T-helper 9 cell (primary cell): ENCODE results near the gene UHRF2.
"Not testable (repeated sequence)": the region's sequence is repeated elsewhere in the genome, so short reads cannot be mapped to it uniquely, and the experiment has no call there.

Experiments
- DNase-seq: peaks from one replicate; pipeline ENCODE4 v3.0.0-alpha.2; 2020

The UHRF2 gene

GRCh38 chr9:6431038-6431437, 18.0 kb downstream of the UHRF2 start:
- no peak for DNase-seq

GRCh38 chr9:6433410-6433809, 20.4 kb downstream of the UHRF2 start:
- DNase-seq, result no peak

GRCh38 chr9:6439051-6439703, 26.2 kb downstream of the UHRF2 start:
- DNase-seq, result no peak

- no peak for DNase-seq
Observed at GRCh38 chr9:6440405-6440804, 27.4 kb downstream of the UHRF2 start.

GRCh38 chr9:6441269-6441668, 28.3 kb downstream of the UHRF2 start:
- no peak for DNase-seq

GRCh38 chr9:6443661-6444060, 30.7 kb downstream of the UHRF2 start:
- no peak for DNase-seq

GRCh38 chr9:6444128-6444527, 31.1 kb downstream of the UHRF2 start:
- DNase-seq, result no peak

- no peak for DNase-seq
Observed at GRCh38 chr9:6449086-6449485, 36.1 kb downstream of the UHRF2 start.

GRCh38 chr9:6449645-6450044, 36.6 kb downstream of the UHRF2 start:
- no peak for DNase-seq

- no peak for DNase-seq
Observed at GRCh38 chr9:6450641-6451375, 37.8 kb downstream of the UHRF2 start.

- not testable (repeated sequence) for DNase-seq
Observed at GRCh38 chr9:6455292-6455691, 42.3 kb downstream of the UHRF2 start.

GRCh38 chr9:6458704-6459103, 45.7 kb downstream of the UHRF2 start:
- DNase-seq, result not testable (repeated sequence)

GRCh38 chr9:6459718-6460117, 46.7 kb downstream of the UHRF2 start:
- DNase-seq, result no peak

- no peak for DNase-seq
Observed at GRCh38 chr9:6460189-6460768, 47.3 kb downstream of the UHRF2 start.

- DNase-seq, result no peak
Observed at GRCh38 chr9:6461619-6462018, 48.6 kb downstream of the UHRF2 start.

GRCh38 chr9:6467006-6467625, 54.1 kb downstream of the UHRF2 start:
- no peak for DNase-seq

GRCh38 chr9:6471231-6471850, 58.3 kb downstream of the UHRF2 start:
- no peak for DNase-seq

- DNase-seq, result no peak
Observed at GRCh38 chr9:6473151-6473550, 60.2 kb downstream of the UHRF2 start.

- DNase-seq, result no peak
Observed at GRCh38 chr9:6479959-6480358, 67.0 kb downstream of the UHRF2 start.

- DNase-seq, result no peak
Observed at GRCh38 chr9:6484210-6484609, 71.2 kb downstream of the UHRF2 start.

GRCh38 chr9:6488395-6488794, 75.4 kb downstream of the UHRF2 start:
- no peak for DNase-seq

- DNase-seq, result no peak
Observed at GRCh38 chr9:6489099-6489498, 76.1 kb downstream of the UHRF2 start.

- no peak for DNase-seq
Observed at GRCh38 chr9:6490863-6491262, 77.9 kb downstream of the UHRF2 start.
